ENCODE measurements around the gene CLSTN3. TPM values are rescaled to one million over a fixed set of nuclear protein-coding genes. Genes with fewer than 3 reads are reported as not detected.

The CLSTN3 gene
- total and polyA plus RNA-seq, 2 of the 13 experiments (the other 11 are each of a cell fraction or from before 2014, with no cell fraction given), result 26.2 to 94.1 TPM

DNA sequence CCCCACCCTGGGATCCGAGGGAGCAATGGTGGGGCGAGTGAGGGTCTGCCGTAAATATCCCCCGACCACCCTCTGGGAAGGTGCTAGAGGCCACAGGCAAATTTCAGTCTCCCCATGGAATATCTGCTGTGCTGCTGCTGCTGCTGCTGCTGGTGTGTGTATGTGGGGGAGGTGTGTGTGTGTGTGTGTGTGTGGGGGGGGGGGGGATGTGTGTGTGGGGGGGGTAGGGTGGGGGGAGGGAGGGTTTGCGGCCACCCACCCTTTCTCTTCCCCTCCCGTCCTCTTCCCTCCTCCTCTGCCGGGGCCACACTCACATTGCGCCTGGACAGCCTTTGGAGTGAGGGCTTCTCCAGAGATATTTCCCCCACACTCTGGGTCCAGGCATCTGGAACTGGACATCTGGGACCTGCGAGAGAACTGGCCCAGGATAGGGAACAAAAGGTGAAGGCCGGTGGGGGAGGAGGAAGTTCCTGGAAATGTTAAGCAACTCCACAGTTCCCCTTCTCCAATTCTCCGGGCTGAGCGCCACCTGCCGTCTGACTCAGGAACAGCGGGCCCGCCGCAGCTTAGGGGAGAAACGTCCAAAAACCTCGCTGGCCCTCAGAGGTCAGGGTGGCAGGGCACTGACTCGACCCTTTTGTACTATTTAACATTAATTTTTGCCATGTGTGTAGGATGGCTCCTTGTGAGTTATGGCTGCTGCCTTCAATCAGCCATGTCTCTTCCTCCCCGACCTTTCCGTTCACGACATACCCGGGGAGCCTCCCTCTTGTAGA, 21.2 kb upstream of the CLSTN3 start, which contains the start of gene C1RL (continued):
- TF ChIP-seq ZNF589 (CRISPR knock-in tag; conservative IDR thresholded peaks at IDR 0.05), result peak; percentile 48; the same call in 1 of the 2 replicates
- no peak for TF ChIP-seq PHF8 (CRISPR knock-in tag; IDR thresholded peaks at IDR 0.05)
- TF ChIP-seq DMAP1 (CRISPR knock-in tag; IDR thresholded peaks at IDR 0.05), result no peak; the same call in 1 of the 2 replicates
- TF ChIP-seq JARID2 (CRISPR knock-in tag; IDR thresholded peaks at IDR 0.05; ENCODE audit: insufficient replicate concordance), result no peak
- TF ChIP-seq AGO1 (IDR thresholded peaks at IDR 0.05; ENCODE audit: low read depth, low read length, poor library complexity, severe bottlenecking), result no peak
- TF ChIP-seq NFYB (CRISPR knock-in tag; IDR thresholded peaks at IDR 0.05), result no peak
- no peak for TF ChIP-seq ZNF841 (CRISPR knock-in tag; IDR thresholded peaks at IDR 0.05; ENCODE audit: borderline replicate concordance)
- TF ChIP-seq, protein P1, sequence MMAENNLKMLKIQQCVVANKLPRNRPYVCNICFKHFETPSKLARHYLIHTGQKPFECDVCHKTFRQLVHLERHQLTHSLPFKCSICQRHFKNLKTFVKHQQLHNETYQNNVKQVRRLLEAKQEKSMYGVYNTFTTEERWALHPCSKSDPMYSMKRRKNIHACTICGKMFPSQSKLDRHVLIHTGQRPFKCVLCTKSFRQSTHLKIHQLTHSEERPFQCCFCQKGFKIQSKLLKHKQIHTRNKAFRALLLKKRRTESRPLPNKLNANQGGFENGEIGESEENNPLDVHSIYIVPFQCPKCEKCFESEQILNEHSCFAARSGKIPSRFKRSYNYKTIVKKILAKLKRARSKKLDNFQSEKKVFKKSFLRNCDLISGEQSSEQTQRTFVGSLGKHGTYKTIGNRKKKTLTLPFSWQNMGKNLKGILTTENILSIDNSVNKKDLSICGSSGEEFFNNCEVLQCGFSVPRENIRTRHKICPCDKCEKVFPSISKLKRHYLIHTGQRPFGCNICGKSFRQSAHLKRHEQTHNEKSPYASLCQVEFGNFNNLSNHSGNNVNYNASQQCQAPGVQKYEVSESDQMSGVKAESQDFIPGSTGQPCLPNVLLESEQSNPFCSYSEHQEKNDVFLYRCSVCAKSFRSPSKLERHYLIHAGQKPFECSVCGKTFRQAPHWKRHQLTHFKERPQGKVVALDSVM (CRISPR knock-in tag; IDR thresholded peaks at IDR 0.05), result no peak
- TF ChIP-seq, protein P2, sequence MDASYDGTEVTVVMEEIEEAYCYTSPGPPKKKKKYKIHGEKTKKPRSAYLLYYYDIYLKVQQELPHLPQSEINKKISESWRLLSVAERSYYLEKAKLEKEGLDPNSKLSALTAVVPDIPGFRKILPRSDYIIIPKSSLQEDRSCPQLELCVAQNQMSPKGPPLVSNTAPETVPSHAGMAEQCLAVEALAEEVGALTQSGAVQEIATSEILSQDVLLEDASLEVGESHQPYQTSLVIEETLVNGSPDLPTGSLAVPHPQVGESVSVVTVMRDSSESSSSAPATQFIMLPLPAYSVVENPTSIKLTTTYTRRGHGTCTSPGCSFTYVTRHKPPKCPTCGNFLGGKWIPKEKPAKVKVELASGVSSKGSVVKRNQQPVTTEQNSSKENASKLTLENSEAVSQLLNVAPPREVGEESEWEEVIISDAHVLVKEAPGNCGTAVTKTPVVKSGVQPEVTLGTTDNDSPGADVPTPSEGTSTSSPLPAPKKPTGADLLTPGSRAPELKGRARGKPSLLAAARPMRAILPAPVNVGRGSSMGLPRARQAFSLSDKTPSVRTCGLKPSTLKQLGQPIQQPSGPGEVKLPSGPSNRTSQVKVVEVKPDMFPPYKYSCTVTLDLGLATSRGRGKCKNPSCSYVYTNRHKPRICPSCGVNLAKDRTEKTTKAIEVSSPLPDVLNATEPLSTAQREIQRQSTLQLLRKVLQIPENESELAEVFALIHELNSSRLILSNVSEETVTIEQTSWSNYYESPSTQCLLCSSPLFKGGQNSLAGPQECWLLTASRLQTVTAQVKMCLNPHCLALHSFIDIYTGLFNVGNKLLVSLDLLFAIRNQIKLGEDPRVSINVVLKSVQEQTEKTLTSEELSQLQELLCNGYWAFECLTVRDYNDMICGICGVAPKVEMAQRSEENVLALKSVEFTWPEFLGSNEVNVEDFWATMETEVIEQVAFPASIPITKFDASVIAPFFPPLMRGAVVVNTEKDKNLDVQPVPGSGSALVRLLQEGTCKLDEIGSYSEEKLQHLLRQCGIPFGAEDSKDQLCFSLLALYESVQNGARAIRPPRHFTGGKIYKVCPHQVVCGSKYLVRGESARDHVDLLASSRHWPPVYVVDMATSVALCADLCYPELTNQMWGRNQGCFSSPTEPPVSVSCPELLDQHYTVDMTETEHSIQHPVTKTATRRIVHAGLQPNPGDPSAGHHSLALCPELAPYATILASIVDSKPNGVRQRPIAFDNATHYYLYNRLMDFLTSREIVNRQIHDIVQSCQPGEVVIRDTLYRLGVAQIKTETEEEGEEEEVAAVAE (CRISPR knock-in tag; IDR thresholded peaks at IDR 0.05; ENCODE audit: borderline replicate concordance), result no peak
- no peak for TF ChIP-seq RBM39 (IDR thresholded peaks at IDR 0.05; ENCODE audit: low read depth, low read length, poor library complexity, severe bottlenecking)
- TF ChIP-seq IKZF5 (CRISPR knock-in tag; IDR thresholded peaks at IDR 0.05), result no peak; the same call in 1 of the 2 replicates
- no peak for TF ChIP-seq NONO (IDR thresholded peaks at IDR 0.05)
- TF ChIP-seq NONO (CRISPR knock-in tag; conservative IDR thresholded peaks at IDR 0.05), result no peak
- TF ChIP-seq ZNF7 (CRISPR knock-in tag; IDR thresholded peaks at IDR 0.05), result no peak
- TF ChIP-seq FOSL2 (CRISPR knock-in tag; IDR thresholded peaks at IDR 0.05), result no peak; the same call in 1 of the 2 replicates
- TF ChIP-seq FOXP4 (CRISPR knock-in tag; IDR thresholded peaks at IDR 0.05), result peak; percentile 64
- TF ChIP-seq, protein P3, sequence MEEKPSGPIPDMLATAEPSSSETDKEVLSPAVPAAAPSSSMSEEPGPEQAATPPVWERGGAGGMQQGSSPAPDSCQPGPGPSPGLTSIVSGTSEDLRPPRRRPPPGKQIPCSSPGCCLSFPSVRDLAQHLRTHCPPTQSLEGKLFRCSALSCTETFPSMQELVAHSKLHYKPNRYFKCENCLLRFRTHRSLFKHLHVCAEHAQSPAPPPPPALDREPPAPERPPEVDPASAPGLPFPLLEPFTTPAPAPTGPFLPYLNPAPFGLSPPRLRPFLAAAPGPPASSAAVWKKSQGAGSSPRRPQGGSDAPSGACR (CRISPR knock-in tag; IDR thresholded peaks at IDR 0.05), result no peak
- TF ChIP-seq GPN1 (CRISPR knock-in tag; IDR thresholded peaks at IDR 0.05; ENCODE audit: borderline replicate concordance), result no peak
- TF ChIP-seq SP2 (CRISPR knock-in tag; IDR thresholded peaks at IDR 0.05), result no peak

Measured in HepG2 (cell line).